Endothelial cell of umbilical vein (primary cell): ENCODE results near the gene CDCA7L.

Experiments
- CTCF ChIP-seq, 2 donors: IDR thresholded peaks; 1 replicate in 1 of 2; 2 replicates in 1 of 2; pipeline ENCODE4 v1.5.1; 2011; ENCODE audit warnings: low read length in 2 of 2, mild to moderate bottlenecking in 2 of 2, moderate library complexity in 2 of 2, control low read depth in 1 of 2, inconsistent platforms in 1 of 2, low read depth in 1 of 2; ENCODE audit not compliant: insufficient read depth in 1 of 2; ENCODE audit errors: extremely low read depth in 1 of 2
- EZH2 ChIP-seq: IDR thresholded peaks from 2 replicates; pipeline ENCODE4 v1.6.1; 2012; ENCODE audit warnings: borderline replicate concordance, low read depth, mild to moderate bottlenecking, moderate library complexity, low read length, inconsistent platforms; ENCODE audit not compliant: severe bottlenecking
- FOS ChIP-seq: IDR thresholded peaks from 2 replicates; pipeline ENCODE4 v1.6.1; 2011; ENCODE audit warnings: mild to moderate bottlenecking, low read length, moderate library complexity, borderline replicate concordance; ENCODE audit not compliant: insufficient read depth
- MAX ChIP-seq: IDR thresholded peaks from 2 replicates; pipeline ENCODE4 v1.6.1; 2011; ENCODE audit not compliant: insufficient read depth, insufficient read length
- MYC ChIP-seq: IDR thresholded peaks from one replicate; pipeline ENCODE4 v1.6.1; 2011; ENCODE audit warnings: mild to moderate bottlenecking, low read depth, low read length
- POLR2A ChIP-seq: IDR thresholded peaks from 2 replicates; pipeline ENCODE4 v1.6.1; 2012; ENCODE audit warnings: low read depth, mild to moderate bottlenecking, control low read depth, low read length

- no peak for TF ChIP-seq MAX
- no peak for TF ChIP-seq CTCF (IDR thresholded peaks at IDR 0.05; ENCODE audit: extremely low read depth in 1 of 2, insufficient read depth in 1 of 2, low read depth in 1 of 2, low read length in 2 of 2)
- TF ChIP-seq FOS = no peak
- TF ChIP-seq POLR2A = no peak
- TF ChIP-seq EZH2 = no peak
- TF ChIP-seq MYC = no peak
These were observed 37.0 kb downstream of the CDCA7L start for GRCh38 chr7:21908746-21909145.
